IMR-90 (cell line): Measurements from ENCODE around the gene BCL2L12. TPM values are rescaled to one million over a fixed set of nuclear protein-coding genes. Genes with fewer than 3 reads are reported as not detected.

ENCODE experiments used
- ATAC-seq: fragments of 200-7000 bp; cut with Tn5 transposase; 2 replicates; pipeline ENCODE4 v1.9.1; 2020; ENCODE audit warnings: low read depth, mild to moderate bottlenecking, moderate library complexity
- BruUV-seq: library from RNA; stranded (reverse); fragments of 400-500 nt; replicated peaks from 2 replicates; lab custom pipeline; 2021; lab: Mats Ljungman, UMichigan
- CTCF ChIA-PET: fragments of 300-600 bp; formaldehyde crosslinking; extraction: SDS; loops from one replicate; lab custom pipeline; 2021; ENCODE audit warnings: antibody characterized with exemption; lab: Yijun Ruan, JAX
- POLR2A ChIA-PET: fragments of 300-600 bp; sonication (Branson Sonifier 250); formaldehyde crosslinking; loops from one replicate; lab custom pipeline; 2022; ENCODE audit warnings: antibody characterized with exemption; ENCODE audit not compliant: unreplicated experiment; lab: Charles Lee
- DNase-seq: peaks from one replicate; pipeline ENCODE4 v3.0.0; 2013
- H2AFZ ChIP-seq: replicated peaks from 2 replicates; pipeline ENCODE3; 2013; ENCODE audit warnings: low read length, mild to moderate bottlenecking; ENCODE audit not compliant: poor library complexity
- H2AK5ac ChIP-seq: 2 replicates; pipeline ENCODE4 v1.6.1; 2013; ENCODE audit warnings: low read depth, low read length, inconsistent platforms
- H2AK9ac ChIP-seq: replicated peaks from 2 replicates; pipeline ENCODE3; 2013; ENCODE audit warnings: mild to moderate bottlenecking, low read depth, low read length, moderate library complexity; ENCODE audit not compliant: poor library complexity
- H2BK120ac ChIP-seq: 2 replicates; pipeline ENCODE4 v1.6.1; 2013; ENCODE audit warnings: low read depth, low read length, inconsistent platforms
- H2BK15ac ChIP-seq: 3 replicates; pipeline ENCODE4 v1.6.1; 2013; ENCODE audit warnings: low read depth, low read length, inconsistent platforms
- H2BK20ac ChIP-seq: 2 replicates; pipeline ENCODE4 v1.6.1; 2013; ENCODE audit warnings: low read depth, mild to moderate bottlenecking, inconsistent platforms, low read length, moderate library complexity
- H2BK5ac ChIP-seq: 2 replicates; pipeline ENCODE4 v1.6.1; 2013; ENCODE audit warnings: mild to moderate bottlenecking, low read depth, low read length, inconsistent platforms; ENCODE audit not compliant: poor library complexity, severe bottlenecking
- H3K14ac ChIP-seq: replicated peaks from 2 replicates; pipeline ENCODE4 v1.6.1; 2013; ENCODE audit warnings: low read depth, low read length, inconsistent platforms
- H3K18ac ChIP-seq: 2 replicates; pipeline ENCODE4 v1.6.1; 2013; ENCODE audit warnings: low read depth, low read length, control low read depth
- H3K23ac ChIP-seq: 2 replicates; pipeline ENCODE4 v1.6.1; 2013; ENCODE audit warnings: low read depth, low read length, inconsistent platforms
- H3K27ac ChIP-seq: 2 replicates; pipeline ENCODE4 v1.5.1; 2013; ENCODE audit warnings: mild to moderate bottlenecking, control low read depth, low read length; ENCODE audit not compliant: insufficient read depth
- H3K27me3 ChIP-seq: 2 replicates; pipeline ENCODE4 v1.6.1; 2013; ENCODE audit warnings: low read length; ENCODE audit not compliant: control insufficient read depth, insufficient read depth
- H3K36me3 ChIP-seq: 2 replicates; pipeline ENCODE4 v1.6.1; 2013; ENCODE audit warnings: low read length, mixed read lengths; ENCODE audit not compliant: control insufficient read depth, insufficient read depth
- H3K4ac ChIP-seq: 2 replicates; pipeline ENCODE4 v1.6.1; 2013; ENCODE audit warnings: low read depth, low read length, inconsistent platforms
- H3K4me1 ChIP-seq: 2 replicates; pipeline ENCODE4 v1.6.1; 2013; ENCODE audit warnings: low read length, mixed read lengths; ENCODE audit not compliant: control insufficient read depth, insufficient read depth
- H3K4me2 ChIP-seq: 2 replicates; pipeline ENCODE4 v1.6.1; 2013; ENCODE audit warnings: low read depth, mild to moderate bottlenecking, control low read depth, low read length, moderate library complexity
- H3K4me3 ChIP-seq: 2 replicates; pipeline ENCODE4 v1.5.1; 2013; ENCODE audit warnings: low read depth, mild to moderate bottlenecking, control low read depth, low read length, moderate library complexity; ENCODE audit not compliant: insufficient read depth
- H3K56ac ChIP-seq: 2 replicates; pipeline ENCODE4 v1.6.1; 2013; ENCODE audit warnings: low read length, inconsistent platforms; ENCODE audit not compliant: insufficient read depth; ENCODE audit errors: extremely low read depth
- H3K79me1 ChIP-seq, 2 experiments: 2 replicates each; pipeline ENCODE4 v1.6.1; 2013; ENCODE audit warnings: low read length in 2 of 2, inconsistent platforms in 1 of 2, low read depth in 1 of 2
- H3K9ac ChIP-seq: 2 replicates; pipeline ENCODE4 v1.6.1; 2013; ENCODE audit warnings: low read depth, low read length, control low read depth
- H3K9me1 ChIP-seq: 2 replicates; pipeline ENCODE4 v1.6.1; 2013; ENCODE audit warnings: low read length, inconsistent platforms; ENCODE audit not compliant: insufficient read depth
- H3K9me3 ChIP-seq: 2 replicates; pipeline ENCODE4 v1.6.1; 2013; ENCODE audit warnings: low read length; ENCODE audit not compliant: control insufficient read depth, insufficient read depth
- H4K20me1 ChIP-seq: 2 replicates; pipeline ENCODE4 v1.6.1; 2013; ENCODE audit warnings: low read length, inconsistent platforms; ENCODE audit not compliant: insufficient read depth
- H4K5ac ChIP-seq: 2 replicates; pipeline ENCODE4 v1.6.1; 2013; ENCODE audit warnings: mild to moderate bottlenecking, low read depth, low read length, control low read depth
- H4K8ac ChIP-seq, 2 experiments: 2 replicates each; pipeline ENCODE4 v1.6.1; 2013; ENCODE audit warnings: low read depth in 2 of 2, low read length in 2 of 2, control low read depth in 1 of 2, inconsistent platforms in 1 of 2
- H4K91ac ChIP-seq: 2 replicates; pipeline ENCODE4 v1.6.1; 2013; ENCODE audit warnings: low read depth, low read length, inconsistent platforms; ENCODE audit not compliant: insufficient read depth
- BHLHE40 ChIP-seq: fragments of 150-350 bp; IDR thresholded peaks from 2 replicates; pipeline ENCODE4 v1.6.1; 2016; ENCODE audit warnings: mild to moderate bottlenecking, low read depth, low read length
- CEBPB ChIP-seq: IDR thresholded peaks from 2 replicates; pipeline ENCODE4 v1.6.1; 2012; ENCODE audit warnings: low read depth, low read length, improper control_type of control experiment
- CHD1 ChIP-seq: IDR thresholded peaks from 2 replicates; pipeline ENCODE4 v1.6.1; 2012; ENCODE audit warnings: low read depth, low read length, improper control_type of control experiment
- ELK1 ChIP-seq: fragments of 150-350 bp; IDR thresholded peaks from 2 replicates; pipeline ENCODE4 v1.6.1; 2016; ENCODE audit warnings: low read depth, mild to moderate bottlenecking, low read length, moderate library complexity, borderline replicate concordance
- FOS ChIP-seq: fragments of 150-350 bp; IDR thresholded peaks from 2 replicates; pipeline ENCODE4 v1.6.1; 2016; ENCODE audit warnings: low read depth, low read length
- MAFK ChIP-seq: IDR thresholded peaks from 2 replicates; pipeline ENCODE4 v1.6.1; 2012; ENCODE audit warnings: low read depth, low read length, improper control_type of control experiment
- MXI1 ChIP-seq: IDR thresholded peaks from 2 replicates; pipeline ENCODE4 v1.6.1; 2012; ENCODE audit warnings: low read depth, mild to moderate bottlenecking, low read length, moderate library complexity, borderline replicate concordance
- NFE2L2 ChIP-seq: fragments of 150-350 bp; IDR thresholded peaks from 2 replicates; pipeline ENCODE4 v1.6.1; 2016; ENCODE audit warnings: low read depth, mild to moderate bottlenecking, low read length
- POLR2A ChIP-seq: IDR thresholded peaks from 2 replicates; pipeline ENCODE4 v1.6.1; 2012; ENCODE audit warnings: mild to moderate bottlenecking, low read depth, low read length
- RAD21 ChIP-seq: IDR thresholded peaks from 2 replicates; pipeline ENCODE4 v1.6.1; 2012; ENCODE audit warnings: low read length, improper control_type of control experiment
- RCOR1 ChIP-seq: IDR thresholded peaks from 2 replicates; pipeline ENCODE4 v1.6.1; 2012; ENCODE audit warnings: mild to moderate bottlenecking, low read length, improper control_type of control experiment; ENCODE audit not compliant: insufficient replicate concordance
- SMC3 ChIP-seq: fragments of 150-350 bp; IDR thresholded peaks from 2 replicates; pipeline ENCODE4 v1.6.1; 2016; ENCODE audit warnings: low read depth, mild to moderate bottlenecking, antibody characterized with exemption, low read length, moderate library complexity
- USF2 ChIP-seq: fragments of 150-350 bp; IDR thresholded peaks from 2 replicates; pipeline ENCODE4 v1.6.1; 2017; ENCODE audit warnings: mild to moderate bottlenecking, antibody characterized with exemption, low read length, low read depth
- WGBS, 2 experiments: methylation state at CpG; one replicate each; pipeline versions ENCODE4 v1.1.5 to v1.1.7; 2013; ENCODE audit warnings: missing lambda C conversion rate in 2 of 2; ENCODE audit not compliant: insufficient read length in 1 of 2; ENCODE audit errors: extremely low coverage in 2 of 2; 5-methylcytosine and 5-hydroxymethylcytosine counted together
- dilution Hi-C: fragments of 300-500 bp; cut with HindIII; formaldehyde crosslinking; loops from one replicate; pipeline ENCODE4 v1.14.3; 2018; ENCODE audit warnings: low sequenced_read_pairs; ENCODE audit not compliant: unreplicated experiment
- in situ Hi-C: fragments of 300-500 bp; cut with MboI; formaldehyde crosslinking; loops from 3 replicates; pipeline ENCODE4 v1.14.3; 2019; ENCODE audit warnings: low sequenced_read_pairs, inconsistent platforms, mixed read lengths
- intact Hi-C: fragments of 100-400 bp; cut with micrococcal nuclease; formaldehyde crosslinking; loops from 2 replicates; pipeline ENCODE4 v1.10.0; 2022
- polyA plus RNA-seq, 3 experiments: library from polyadenylated mRNA; depleted of rRNA; stranded (reverse); fragments of >200 nt; gene quantifications; 2 replicates each; pipeline ENCODE4 v1.2.3, GENCODE V29; 2012; ENCODE audit warnings: low replicate concordance in 1 of 3
- total RNA-seq: library from RNA; depleted of rRNA; stranded (reverse); fragments of >200 nt; gene quantifications from 2 replicates; pipeline ENCODE4 v1.2.3, GENCODE V29; 2012
- TF ChIP-seq, protein P1 (sequence below): conservative IDR thresholded peaks from 2 replicates; pipeline ENCODE4 v1.5.1; 2012; ENCODE audit warnings: mild to moderate bottlenecking, low read depth, low read length, improper control_type of control experiment

The BCL2L12 gene
- total and polyA plus RNA-seq, 2 of the 4 experiments (the other 2 are of a cell fraction) = 3.9 to 32.6 TPM

GRCh38 chr19:49655570-49656455 is 9.9 kb upstream of the BCL2L12 start:
- Histone ChIP-seq H2BK15ac (no peak overlapping the region), H4K20me1 (peaks cover 28% of the 10 kb centered on the region), H2AK9ac (peak overlapping the region; percentile 42), H3K4ac (no peak overlapping the region), H2BK120ac (no peak overlapping the region), H3K36me3 (peaks cover 84% of the 10 kb centered on the region), H2AK5ac (no peak overlapping the region), H2BK5ac (no peak overlapping the region), H3K79me1 (peaks cover 12 to 48% of the 10 kb centered on the region in 2 experiments; a peak in 2 of 4 replicates), H3K14ac (no peak overlapping the region), H3K27ac (no peak overlapping the region), H3K18ac (no peak overlapping the region), H3K27me3 (no peaks in the 10 kb centered on the region), H4K8ac (no peak overlapping the region), H4K5ac (no peak overlapping the region), H4K91ac (no peak overlapping the region), H3K4me1 (no peaks in the 10 kb centered on the region), H3K9ac (no peak overlapping the region), H3K4me3 (no peak overlapping the region), H2AFZ (no peak overlapping the region), H3K9me3 (no peaks in the 10 kb centered on the region), H3K9me1 (no peaks in the 10 kb centered on the region), H3K23ac (no peak overlapping the region), H3K56ac (no peak overlapping the region), H2BK20ac (no peak overlapping the region), H3K4me2 (no peak overlapping the region)
- dilution Hi-C loops (no loop called here), intact Hi-C loops (no loop called here), in situ Hi-C loops (no loop called here)
- no peak for ATAC-seq
- ChIA-PET POLR2A (interaction anchor here (1.0 kb wide), 1 partner anchor 16 kb away, joined by 3 read pairs; no protein-coding TSS in a partner anchor), CTCF (interaction anchor here (0.6 to 1.1 kb wide), 2 partner anchors 13 to 1565 kb away, joined by 3 read pairs; partner anchors contain the start of gene SCAF1)
- BruUV-seq = no TSS peak
- 93% methylated on average over 9 of the region's 23 CpGs; no CpG with 5 or more reads in 1 of the 2 experiments for WGBS, 2 experiments
- DNase-seq = no peak
- TF ChIP-seq BHLHE40 = no peak
- no peak for TF ChIP-seq USF2
- TF ChIP-seq, protein P1, sequence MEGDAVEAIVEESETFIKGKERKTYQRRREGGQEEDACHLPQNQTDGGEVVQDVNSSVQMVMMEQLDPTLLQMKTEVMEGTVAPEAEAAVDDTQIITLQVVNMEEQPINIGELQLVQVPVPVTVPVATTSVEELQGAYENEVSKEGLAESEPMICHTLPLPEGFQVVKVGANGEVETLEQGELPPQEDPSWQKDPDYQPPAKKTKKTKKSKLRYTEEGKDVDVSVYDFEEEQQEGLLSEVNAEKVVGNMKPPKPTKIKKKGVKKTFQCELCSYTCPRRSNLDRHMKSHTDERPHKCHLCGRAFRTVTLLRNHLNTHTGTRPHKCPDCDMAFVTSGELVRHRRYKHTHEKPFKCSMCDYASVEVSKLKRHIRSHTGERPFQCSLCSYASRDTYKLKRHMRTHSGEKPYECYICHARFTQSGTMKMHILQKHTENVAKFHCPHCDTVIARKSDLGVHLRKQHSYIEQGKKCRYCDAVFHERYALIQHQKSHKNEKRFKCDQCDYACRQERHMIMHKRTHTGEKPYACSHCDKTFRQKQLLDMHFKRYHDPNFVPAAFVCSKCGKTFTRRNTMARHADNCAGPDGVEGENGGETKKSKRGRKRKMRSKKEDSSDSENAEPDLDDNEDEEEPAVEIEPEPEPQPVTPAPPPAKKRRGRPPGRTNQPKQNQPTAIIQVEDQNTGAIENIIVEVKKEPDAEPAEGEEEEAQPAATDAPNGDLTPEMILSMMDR = no peak
- TF ChIP-seq CEBPB = no peak
- TF ChIP-seq ELK1 = no peak
- TF ChIP-seq POLR2A = no peak
- TF ChIP-seq MXI1 = no peak
- no peak for TF ChIP-seq MAFK
- no peak for TF ChIP-seq RCOR1
- no peak for TF ChIP-seq FOS
- no peak for TF ChIP-seq CHD1
- TF ChIP-seq RAD21 = no peak
- TF ChIP-seq NFE2L2 = no peak
- TF ChIP-seq SMC3 = no peak
